ENCODE measurements around the gene NACC2. TPM values are rescaled to one million over a fixed set of nuclear protein-coding genes. Genes with fewer than 3 reads are reported as not detected.

NACC2 gene
- total and polyA plus RNA-seq, 2 of the 8 experiments (the other 6 are each of a cell fraction or from before 2014, with no cell fraction given), result 8.3 to 14.0 TPM

- DNase-seq (ENCODE audit: low read depth in 1 of 2, low spot score in 2 of 2) (no peak), FAIRE-seq (no peak)
- Histone ChIP-seq H4K91ac (replicated peaks; ENCODE audit: insufficient read length, low read length) (no peak overlapping the region), H3K9me3 (ENCODE audit: insufficient read depth in 2 of 2, low read depth in 1 of 2, low read length in 1 of 2) (no peaks in the 10 kb centered on the region), H3K18ac (ENCODE audit: extremely low read depth, low read length) (no peak overlapping the region), H3K4me3 (ENCODE audit: extremely low read depth in 1 of 4, insufficient read depth in 2 of 4, low read depth in 3 of 4, low read length in 4 of 4) (no peak overlapping the region), H2AFZ (ENCODE audit: low read length) (no peak overlapping the region), H4K8ac (ENCODE audit: extremely low read depth, insufficient read depth, low read length) (no peak overlapping the region), H4K20me1 (replicated peaks in 1 of 2; ENCODE audit: control insufficient read depth in 1 of 2, insufficient read depth in 2 of 2, low read length in 2 of 2) (no peaks in the 10 kb centered on the region), H2AK5ac (ENCODE audit: low read depth, low read length) (no peak overlapping the region), H2BK12ac (ENCODE audit: low read depth, low read length) (no peak overlapping the region), H3K36me3 (ENCODE audit: control insufficient read depth in 2 of 4, insufficient read depth in 4 of 4, low read length in 3 of 4) (no peaks in the 10 kb centered on the region), H3K4me1 (replicated peaks in 1 of 4; ENCODE audit: control insufficient read depth in 3 of 4, insufficient read depth in 4 of 4, low read length in 3 of 4) (peaks cover 3 to 22% (median 13%) of the 10 kb centered on the region in 4 experiments), H2BK120ac (replicated peaks; ENCODE audit: low read depth, low read length) (no peak overlapping the region), H3K4me2 (ENCODE audit: insufficient read depth in 1 of 2, low read depth in 2 of 2, low read length in 2 of 2) (no peak overlapping the region), H3K4ac (replicated peaks; ENCODE audit: insufficient read length, low read depth, low read length) (no peak overlapping the region), H3K27me3 (replicated peaks in 1 of 4; ENCODE audit: control insufficient read depth in 3 of 4, extremely low read depth in 1 of 4, insufficient read depth in 3 of 4, low read length in 3 of 4) (no peaks in the 10 kb centered on the region; a peak in 3 of 7 replicates), H3K14ac (ENCODE audit: insufficient read length) (no peak overlapping the region), H3K79me2 (ENCODE audit: control insufficient read depth in 1 of 2, insufficient read depth in 2 of 2, low read length in 2 of 2) (no peaks in the 10 kb centered on the region), H2BK20ac (ENCODE audit: low read length) (no peak overlapping the region), H3K27ac (ENCODE audit: low read depth, low read length) (no peak overlapping the region), H2BK15ac (ENCODE audit: low read length) (no peak overlapping the region), H4K5ac (ENCODE audit: insufficient read length, low read depth, low read length) (no peak overlapping the region), H3K56ac (replicated peaks; ENCODE audit: insufficient read length, low read depth, low read length) (no peak overlapping the region), H2BK5ac (ENCODE audit: low read depth, low read length) (no peak overlapping the region), H3K79me1 (ENCODE audit: low read depth, low read length) (no peaks in the 10 kb centered on the region), H3K23me2 (ENCODE audit: low read depth, low read length) (no peaks in the 10 kb centered on the region), H3K9ac (replicated peaks in 1 of 4; ENCODE audit: extremely low read depth in 1 of 4, low read depth in 3 of 4, low read length in 3 of 4) (no peak overlapping the region), H3K23ac (ENCODE audit: insufficient read length) (no peak overlapping the region)
- WGBS, 2 experiments (ENCODE audit: extremely low coverage in 1 of 2, insufficient coverage in 1 of 2, insufficient read length in 1 of 2, insufficient replicate concordance in 2 of 2, low coverage in 1 of 2, low lambda C conversion rate in 2 of 2, missing lambda C conversion rate in 1 of 2), result 92% methylated on average over 5 of the region's 5 CpGs; no CpG with 5 or more reads in 1 of the 2 experiments
- ChIA-PET POLR2A (ENCODE audit: partially characterized antibody) (interaction anchor here (1.0 kb wide), 1 partner anchor 89 kb away, joined by 3 read pairs; no protein-coding TSS in a partner anchor), CTCF (ENCODE audit: partially characterized antibody) (interaction anchor here (0.6 to 3.1 kb wide), 21 partner anchors 11 to 1087 kb away, joined by 3 to 16 read pairs (median 5); partner anchors contain the start of gene RNF224)
- TF ChIP-seq SIN3A (conservative IDR thresholded peaks at IDR 0.05 in 1 of 2, IDR thresholded peaks at IDR 0.05 in 1 of 2; ENCODE audit: low read depth in 1 of 2, low read length in 2 of 2) (no peak), KDM5A (IDR thresholded peaks at IDR 0.05; ENCODE audit: low read length) (no peak), RFX5 (IDR thresholded peaks at IDR 0.05; ENCODE audit: borderline replicate concordance, low read depth, low read length) (no peak), SIRT6 (IDR thresholded peaks at IDR 0.05; ENCODE audit: low read length) (no peak), PHF8 (conservative IDR thresholded peaks at IDR 0.05; ENCODE audit: low read depth, low read length) (no peak), EZH2 (IDR thresholded peaks at IDR 0.05; ENCODE audit: low read depth, low read length, severe bottlenecking) (no peak), SUZ12 (IDR thresholded peaks at IDR 0.05; ENCODE audit: low read length) (no peak), CHD2 (IDR thresholded peaks at IDR 0.05; ENCODE audit: low read length) (no peak), BRCA1 (IDR thresholded peaks at IDR 0.05; ENCODE audit: low read depth, low read length) (no peak), RXRA (IDR thresholded peaks at IDR 0.05; ENCODE audit: insufficient read depth, low read depth, low read length) (no peak), NANOG (IDR thresholded peaks at IDR 0.05; ENCODE audit: insufficient read depth, low read depth, low read length, poor library complexity, severe bottlenecking) (no peak), KDM4A (IDR thresholded peaks at IDR 0.05; ENCODE audit: low read depth, low read length, severe bottlenecking) (no peak)
- TF ChIP-seq, protein P1, sequence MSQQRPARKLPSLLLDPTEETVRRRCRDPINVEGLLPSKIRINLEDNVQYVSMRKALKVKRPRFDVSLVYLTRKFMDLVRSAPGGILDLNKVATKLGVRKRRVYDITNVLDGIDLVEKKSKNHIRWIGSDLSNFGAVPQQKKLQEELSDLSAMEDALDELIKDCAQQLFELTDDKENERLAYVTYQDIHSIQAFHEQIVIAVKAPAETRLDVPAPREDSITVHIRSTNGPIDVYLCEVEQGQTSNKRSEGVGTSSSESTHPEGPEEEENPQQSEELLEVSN (IDR thresholded peaks at IDR 0.05), result no peak
These were observed 45.0 kb upstream of the NACC2 start for GRCh38 chr9:136140046-136140445.
